Measurements from ENCODE around the gene SHANK1.
"Not testable (repeated sequence)": the region's sequence is repeated elsewhere in the genome, so short reads cannot be mapped to it uniquely, and the experiment has no call there.

DNA sequence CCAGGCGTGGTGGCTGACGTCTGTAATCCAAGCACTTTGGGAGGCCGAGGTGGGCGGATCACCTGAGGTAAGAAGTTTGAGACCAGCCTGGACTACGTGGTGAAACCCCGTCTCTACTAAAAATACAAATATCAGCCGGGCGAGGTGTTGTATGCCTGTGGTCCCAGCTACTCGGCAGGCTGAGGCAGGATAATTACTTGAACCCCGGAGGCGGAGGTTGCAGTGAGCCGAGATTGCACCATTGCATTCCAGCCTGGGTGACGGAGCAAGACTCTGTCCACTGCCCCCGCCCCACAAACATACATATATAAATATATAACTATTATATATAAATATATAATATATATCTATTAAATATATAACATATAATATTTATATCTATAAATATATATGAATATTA lies 27.5 kb upstream of the SHANK1 start:
- TF ChIP-seq, protein P1, sequence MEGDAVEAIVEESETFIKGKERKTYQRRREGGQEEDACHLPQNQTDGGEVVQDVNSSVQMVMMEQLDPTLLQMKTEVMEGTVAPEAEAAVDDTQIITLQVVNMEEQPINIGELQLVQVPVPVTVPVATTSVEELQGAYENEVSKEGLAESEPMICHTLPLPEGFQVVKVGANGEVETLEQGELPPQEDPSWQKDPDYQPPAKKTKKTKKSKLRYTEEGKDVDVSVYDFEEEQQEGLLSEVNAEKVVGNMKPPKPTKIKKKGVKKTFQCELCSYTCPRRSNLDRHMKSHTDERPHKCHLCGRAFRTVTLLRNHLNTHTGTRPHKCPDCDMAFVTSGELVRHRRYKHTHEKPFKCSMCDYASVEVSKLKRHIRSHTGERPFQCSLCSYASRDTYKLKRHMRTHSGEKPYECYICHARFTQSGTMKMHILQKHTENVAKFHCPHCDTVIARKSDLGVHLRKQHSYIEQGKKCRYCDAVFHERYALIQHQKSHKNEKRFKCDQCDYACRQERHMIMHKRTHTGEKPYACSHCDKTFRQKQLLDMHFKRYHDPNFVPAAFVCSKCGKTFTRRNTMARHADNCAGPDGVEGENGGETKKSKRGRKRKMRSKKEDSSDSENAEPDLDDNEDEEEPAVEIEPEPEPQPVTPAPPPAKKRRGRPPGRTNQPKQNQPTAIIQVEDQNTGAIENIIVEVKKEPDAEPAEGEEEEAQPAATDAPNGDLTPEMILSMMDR (IDR thresholded peaks at IDR 0.05), result not testable (repeated sequence)
- TF ChIP-seq POLR2AphosphoS5 (IDR thresholded peaks at IDR 0.05); POLR2A (IDR thresholded peaks at IDR 0.05; ENCODE audit: low read depth); EP300 (IDR thresholded peaks at IDR 0.05): not testable (repeated sequence)

Measured in esophagus muscularis mucosa (tissue), 4 donors.